Measurements from ENCODE around the gene RAB29.

RAB29 gene

DNA sequence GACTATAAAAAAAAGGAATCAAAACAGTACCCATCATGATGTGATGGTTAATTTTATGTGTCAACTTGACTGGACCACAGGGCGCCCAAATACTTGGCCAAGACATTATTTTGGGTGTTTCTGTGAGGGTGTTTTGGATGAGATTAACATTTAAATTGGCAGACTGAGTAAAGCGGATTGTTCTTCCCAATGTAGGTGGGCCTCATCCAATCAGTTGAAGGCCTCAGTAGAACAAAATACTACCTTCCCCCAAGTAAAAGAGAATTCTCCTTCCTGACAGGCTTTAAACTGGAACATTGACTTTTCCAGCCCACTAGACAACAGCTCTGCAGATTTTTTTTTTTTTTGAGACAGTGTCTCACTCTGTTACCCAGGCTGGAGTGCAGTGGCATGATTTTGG, 10.7 kb downstream of the RAB29 start:
- H3K4me3 ChIP-seq (ENCODE audit: insufficient read length, low read depth): no peak overlapping the region
- H3K36me3 ChIP-seq (ENCODE audit: insufficient read depth, insufficient read length, low read length): no peaks in the 10 kb centered on the region
- no peaks in the 10 kb centered on the region for H3K4me1 ChIP-seq (ENCODE audit: insufficient read depth, insufficient read length)
- no peak overlapping the region for H3K9ac ChIP-seq (ENCODE audit: insufficient read length, low read depth)
- no peak for DNase-seq (ENCODE audit: low read depth, low spot score)
- H3K9me3 ChIP-seq (ENCODE audit: insufficient read depth, low read length): no peaks in the 10 kb centered on the region
- H3K27me3 ChIP-seq (ENCODE audit: insufficient read depth, insufficient read length): no peaks in the 10 kb centered on the region
- TF ChIP-seq YY1 (IDR thresholded peaks at IDR 0.05; ENCODE audit: insufficient read depth, insufficient read length): no peak
- no peak for TF ChIP-seq SUZ12 (IDR thresholded peaks at IDR 0.05; ENCODE audit: extremely low read depth, insufficient read depth, insufficient read length)
- TF ChIP-seq ZNF274 (IDR thresholded peaks at IDR 0.05; ENCODE audit: low read depth, low read length): no peak

- Histone ChIP-seq H3K36me3 (ENCODE audit: insufficient read depth, insufficient read length, low read length) (no peaks in the 10 kb centered on the region), H3K27me3 (ENCODE audit: insufficient read depth, insufficient read length) (no peaks in the 10 kb centered on the region), H3K4me1 (ENCODE audit: insufficient read depth, insufficient read length) (no peaks in the 10 kb centered on the region), H3K4me3 (ENCODE audit: insufficient read length, low read depth) (no peak overlapping the region), H3K9ac (ENCODE audit: insufficient read length, low read depth) (no peak overlapping the region), H3K9me3 (ENCODE audit: insufficient read depth, low read length) (no peaks in the 10 kb centered on the region)
- no peak for TF ChIP-seq YY1 (IDR thresholded peaks at IDR 0.05; ENCODE audit: insufficient read depth, insufficient read length)
- no peak for TF ChIP-seq SUZ12 (IDR thresholded peaks at IDR 0.05; ENCODE audit: extremely low read depth, insufficient read depth, insufficient read length)
- TF ChIP-seq ZNF274 (IDR thresholded peaks at IDR 0.05; ENCODE audit: low read depth, low read length): no peak
- DNase-seq (ENCODE audit: low read depth, low spot score): no peak
These were observed 11.3 kb downstream of the RAB29 start for GRCh38 chr1:205763980-205764379.

DNA sequence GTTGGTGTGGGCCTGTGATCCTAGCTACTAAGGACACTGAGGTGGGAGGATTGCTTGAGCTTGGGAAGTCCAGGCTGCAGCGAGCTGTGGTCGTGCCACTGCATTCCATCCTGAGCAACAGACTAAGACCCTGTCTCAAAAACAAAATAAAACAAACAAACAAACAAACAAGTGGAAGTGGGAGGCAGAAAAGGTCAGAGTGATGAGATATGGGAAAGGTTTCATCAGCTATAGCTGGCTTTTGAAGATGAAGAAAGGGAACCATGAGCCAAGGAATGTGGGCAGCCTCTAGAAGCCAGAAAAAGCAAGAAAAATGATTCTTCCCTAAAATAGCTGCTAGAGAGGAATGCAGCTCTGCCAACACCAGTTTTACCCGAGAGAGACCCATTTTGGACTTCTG, 14.7 kb downstream of the RAB29 start:
- Histone ChIP-seq H3K9ac (ENCODE audit: insufficient read length, low read depth) (no peak overlapping the region), H3K4me1 (ENCODE audit: insufficient read depth, insufficient read length) (no peaks in the 10 kb centered on the region), H3K4me3 (ENCODE audit: insufficient read length, low read depth) (no peak overlapping the region), H3K9me3 (ENCODE audit: insufficient read depth, low read length) (no peaks in the 10 kb centered on the region), H3K27me3 (ENCODE audit: insufficient read depth, insufficient read length) (no peaks in the 10 kb centered on the region), H3K36me3 (ENCODE audit: insufficient read depth, insufficient read length, low read length) (no peaks in the 10 kb centered on the region)
- no peak for DNase-seq (ENCODE audit: low read depth, low spot score)
- no peak for TF ChIP-seq SUZ12 (IDR thresholded peaks at IDR 0.05; ENCODE audit: extremely low read depth, insufficient read depth, insufficient read length)

- TF ChIP-seq YY1 (IDR thresholded peaks at IDR 0.05; ENCODE audit: insufficient read depth, insufficient read length) (no peak), ZNF274 (IDR thresholded peaks at IDR 0.05; ENCODE audit: low read depth, low read length) (no peak), SUZ12 (IDR thresholded peaks at IDR 0.05; ENCODE audit: extremely low read depth, insufficient read depth, insufficient read length) (no peak)
- Histone ChIP-seq H3K27me3 (ENCODE audit: insufficient read depth, insufficient read length) (no peaks in the 10 kb centered on the region), H3K9me3 (ENCODE audit: insufficient read depth, low read length) (no peaks in the 10 kb centered on the region), H3K4me3 (ENCODE audit: insufficient read length, low read depth) (no peak overlapping the region), H3K4me1 (ENCODE audit: insufficient read depth, insufficient read length) (no peaks in the 10 kb centered on the region), H3K9ac (ENCODE audit: insufficient read length, low read depth) (no peak overlapping the region), H3K36me3 (ENCODE audit: insufficient read depth, insufficient read length, low read length) (no peaks in the 10 kb centered on the region)
- DNase-seq (ENCODE audit: low read depth, low spot score): no peak
These were observed 18.7 kb downstream of the RAB29 start for GRCh38 chr1:205756552-205756951.

GRCh38 chr1:205754857-205755256, 20.4 kb downstream of the RAB29 start:
- no peak overlapping the region for H3K4me3 ChIP-seq (ENCODE audit: insufficient read length, low read depth)
- DNase-seq (ENCODE audit: low read depth, low spot score): no peak
- no peak overlapping the region for H3K9ac ChIP-seq (ENCODE audit: insufficient read length, low read depth)
- H3K4me1 ChIP-seq (ENCODE audit: insufficient read depth, insufficient read length): no peaks in the 10 kb centered on the region
- H3K9me3 ChIP-seq (ENCODE audit: insufficient read depth, low read length): no peaks in the 10 kb centered on the region
- H3K27me3 ChIP-seq (ENCODE audit: insufficient read depth, insufficient read length): no peaks in the 10 kb centered on the region
- no peaks in the 10 kb centered on the region for H3K36me3 ChIP-seq (ENCODE audit: insufficient read depth, insufficient read length, low read length)
- TF ChIP-seq ZNF274 (IDR thresholded peaks at IDR 0.05; ENCODE audit: low read depth, low read length): no peak
- TF ChIP-seq YY1 (IDR thresholded peaks at IDR 0.05; ENCODE audit: insufficient read depth, insufficient read length): no peak
- TF ChIP-seq SUZ12 (IDR thresholded peaks at IDR 0.05; ENCODE audit: extremely low read depth, insufficient read depth, insufficient read length): no peak

GRCh38 chr1:205751036-205751651, 24.1 kb downstream of the RAB29 start:
- peaks cover 24% of the 10 kb centered on the region for H3K36me3 ChIP-seq (ENCODE audit: insufficient read depth, insufficient read length, low read length)
- DNase-seq (ENCODE audit: low read depth, low spot score): no peak
- no peak overlapping the region for H3K4me3 ChIP-seq (ENCODE audit: insufficient read length, low read depth)
- no peaks in the 10 kb centered on the region for H3K4me1 ChIP-seq (ENCODE audit: insufficient read depth, insufficient read length)
- H3K27me3 ChIP-seq (ENCODE audit: insufficient read depth, insufficient read length): no peaks in the 10 kb centered on the region
- TF ChIP-seq SUZ12 (IDR thresholded peaks at IDR 0.05; ENCODE audit: extremely low read depth, insufficient read depth, insufficient read length): no peak
- TF ChIP-seq ZNF274 (IDR thresholded peaks at IDR 0.05; ENCODE audit: low read depth, low read length): no peak
- no peak for TF ChIP-seq YY1 (IDR thresholded peaks at IDR 0.05; ENCODE audit: insufficient read depth, insufficient read length)
- H3K9me3 ChIP-seq (ENCODE audit: insufficient read depth, low read length): no peaks in the 10 kb centered on the region
- no peak overlapping the region for H3K9ac ChIP-seq (ENCODE audit: insufficient read length, low read depth)

DNA sequence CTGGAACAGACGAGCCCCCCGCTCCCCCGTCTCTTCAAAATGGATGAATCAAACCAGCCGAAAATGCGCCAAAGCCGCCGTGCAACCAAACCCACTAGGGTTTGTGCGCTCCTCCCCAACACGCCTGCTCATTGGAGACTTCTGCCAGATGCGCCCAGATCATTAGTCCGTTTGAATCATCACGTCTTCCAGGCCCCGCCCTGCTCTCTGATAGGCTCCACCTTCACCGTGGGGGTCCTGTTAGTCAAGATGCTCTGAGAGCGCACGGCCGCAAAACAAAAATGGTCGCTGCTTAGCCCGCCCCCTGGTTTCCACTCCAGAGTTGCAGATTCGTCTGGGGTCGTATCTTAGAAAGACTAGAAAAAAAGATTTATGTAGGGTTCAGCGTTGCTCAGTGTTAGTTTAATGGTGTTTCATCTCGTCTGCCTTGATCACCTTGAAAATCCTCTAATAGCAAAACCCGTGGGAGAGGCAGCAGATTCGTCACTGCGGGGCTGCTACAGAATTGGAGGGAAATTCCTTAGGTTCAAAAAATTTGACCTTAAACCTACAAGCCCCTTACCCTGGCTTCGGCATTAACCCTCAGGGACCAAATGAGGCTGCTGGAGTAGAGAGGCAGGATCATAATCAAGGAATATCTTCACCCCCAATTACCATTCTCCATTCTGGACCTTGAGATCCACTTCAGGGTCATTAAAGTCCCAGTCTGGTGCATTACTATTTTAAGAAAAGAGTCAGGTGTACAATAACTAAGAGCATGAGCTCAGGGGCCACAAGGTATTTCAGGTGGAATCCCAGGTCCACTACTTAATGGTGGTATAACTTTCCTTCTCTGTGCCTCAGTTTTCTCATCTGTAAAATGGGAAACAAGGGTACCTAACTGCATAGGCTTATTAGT, 24.9 kb downstream of the RAB29 start, which contains the start of gene NUCKS1:
NUCKS1 (minus strand) TSS at position 45 of the 898 bp plus-strand sequence. CDS start 209 bp downstream, outside the sequence.
- H3K9me3 ChIP-seq (ENCODE audit: insufficient read depth, low read length): no peaks in the 10 kb centered on the region
- H3K9ac ChIP-seq (ENCODE audit: insufficient read length, low read depth): peak within 1 kb of the TSS; percentile 93
- H3K27me3 ChIP-seq (ENCODE audit: insufficient read depth, insufficient read length): no peaks in the 10 kb centered on the region
- H3K36me3 ChIP-seq (ENCODE audit: insufficient read depth, insufficient read length, low read length): peaks cover 24% of the 10 kb centered on the region
- H3K4me1 ChIP-seq (ENCODE audit: insufficient read depth, insufficient read length): no peaks in the 10 kb centered on the region
- DNase-seq (ENCODE audit: low read depth, low spot score): peak; percentile 100
- TF ChIP-seq ZNF274 (IDR thresholded peaks at IDR 0.05; ENCODE audit: low read depth, low read length) (no peak), YY1 (IDR thresholded peaks at IDR 0.05; ENCODE audit: insufficient read depth, insufficient read length) (peak; percentile 78), SUZ12 (IDR thresholded peaks at IDR 0.05; ENCODE audit: extremely low read depth, insufficient read depth, insufficient read length) (no peak)
- H3K4me3 ChIP-seq (ENCODE audit: insufficient read length, low read depth): peak within 1 kb of the TSS; percentile 87
